ENCODE results near the gene PSRC1.
A peak's percentile ranks its signal among the peaks of the same experiment; 100 is the strongest.

The PSRC1 gene

DNA sequence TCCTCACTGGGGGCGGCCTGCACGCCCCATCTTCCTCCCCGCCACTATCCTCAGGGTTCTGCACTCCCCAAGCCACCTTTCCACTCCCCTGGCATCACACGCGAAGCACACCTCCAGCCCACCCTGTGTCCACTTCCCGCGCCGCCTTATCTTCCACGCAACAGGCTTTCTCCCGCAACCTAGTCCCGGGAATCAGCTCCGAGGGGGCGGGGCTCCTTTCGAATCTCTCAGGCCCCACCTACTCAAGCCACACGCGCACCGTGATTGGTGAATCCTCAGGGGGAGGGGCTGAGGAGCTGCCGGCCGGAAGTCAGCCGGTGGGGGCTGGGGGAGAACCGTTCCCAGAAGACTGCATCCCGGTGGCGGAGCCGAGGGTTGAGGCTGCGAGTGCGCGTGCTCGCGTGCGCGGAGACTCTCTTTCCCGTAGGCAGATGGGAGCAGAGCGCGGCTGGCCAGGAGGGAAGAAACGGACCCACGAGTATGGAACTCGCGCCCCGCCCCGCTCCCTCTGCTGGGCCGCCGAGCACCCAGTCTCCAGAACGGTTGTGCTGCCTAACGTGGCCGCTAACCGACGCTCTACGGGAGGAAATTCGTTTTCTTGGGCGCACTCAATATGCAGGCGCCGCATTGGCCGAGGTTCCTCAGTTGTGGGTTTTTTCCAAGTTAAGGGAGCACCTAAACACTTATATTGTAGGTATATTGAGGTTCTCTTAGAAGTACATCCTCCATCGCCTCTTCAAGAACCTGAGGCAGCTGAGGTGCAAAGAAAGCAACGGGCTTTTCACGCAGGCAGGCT is at the start of gene PSRC1:
PSRC1 (minus strand) TSS at position 194 of the 796 bp plus-strand sequence.
- Histone ChIP-seq H3K9ac (ENCODE audit: low read depth, low read length) (peak within 1 kb of the TSS; percentile 87), H3K4me3 (ENCODE audit: low read length) (peak within 1 kb of the TSS; percentile 87), H3K27me3 (ENCODE audit: insufficient read depth, low read length) (no peaks in the 10 kb centered on the region), H3K4me1 (ENCODE audit: insufficient read depth, low read length) (peaks cover 15% of the 10 kb centered on the region), H3K36me3 (ENCODE audit: insufficient read depth, low read depth, low read length) (peaks cover 30% of the 10 kb centered on the region), H3K27ac (ENCODE audit: low read length) (peak within 1 kb of the TSS; percentile 49), H3K9me3 (ENCODE audit: insufficient read depth, low read depth, low read length) (no peaks in the 10 kb centered on the region)

DNA sequence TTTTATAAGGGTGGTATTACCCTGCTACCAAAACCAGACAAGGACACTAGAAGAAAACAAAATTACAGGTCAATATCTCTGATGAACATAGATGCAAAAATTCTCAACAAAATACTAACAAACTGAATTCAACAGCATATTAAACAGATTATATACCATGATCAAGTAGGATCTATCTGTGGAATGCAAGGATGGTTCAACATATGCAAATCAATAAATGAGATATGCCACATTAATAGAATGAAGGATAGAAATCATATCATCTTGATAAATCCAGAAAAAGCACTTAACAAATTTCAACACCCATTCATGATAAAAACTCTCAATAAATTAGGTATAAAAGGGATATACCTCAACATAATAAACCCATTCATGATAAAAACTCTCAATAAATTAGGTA is 48.2 kb upstream of the PSRC1 start:
- no peak overlapping the region for H3K9ac ChIP-seq (ENCODE audit: low read depth, low read length)
- no peak overlapping the region for H3K27ac ChIP-seq (ENCODE audit: low read length)
- no peak overlapping the region for H3K4me3 ChIP-seq (ENCODE audit: low read length)
- H3K4me1 ChIP-seq (ENCODE audit: insufficient read depth, low read length): no peaks in the 10 kb centered on the region
- peaks cover 75% of the 10 kb centered on the region for H3K36me3 ChIP-seq (ENCODE audit: insufficient read depth, low read depth, low read length)
- peaks cover 10% of the 10 kb centered on the region; the same call in 1 of the 2 replicates for H3K9me3 ChIP-seq (ENCODE audit: insufficient read depth, low read depth, low read length)
- no peaks in the 10 kb centered on the region for H3K27me3 ChIP-seq (ENCODE audit: insufficient read depth, low read length)

DNA sequence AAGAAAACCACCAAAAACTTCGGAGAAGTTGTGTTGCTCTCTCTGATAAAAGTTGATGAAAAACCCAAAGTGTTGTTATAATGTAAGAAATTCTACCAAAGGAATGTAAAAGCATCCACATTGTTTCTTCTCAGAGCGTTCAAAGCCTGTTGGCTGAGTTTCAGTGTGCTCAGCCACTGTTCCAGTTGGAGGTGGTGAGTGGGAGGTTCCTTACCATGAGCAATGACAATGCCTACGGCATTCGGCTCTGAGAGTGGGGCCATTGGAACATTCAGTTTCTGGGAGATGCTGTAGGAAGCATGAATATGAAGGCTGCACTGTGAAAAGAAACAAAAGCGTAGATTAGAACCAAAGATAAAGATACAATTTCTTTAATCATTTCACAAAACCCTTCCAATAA is 44.3 kb upstream of the PSRC1 start:
- Histone ChIP-seq H3K9ac (ENCODE audit: low read depth, low read length) (no peak overlapping the region), H3K27ac (ENCODE audit: low read length) (no peak overlapping the region), H3K4me1 (ENCODE audit: insufficient read depth, low read length) (no peaks in the 10 kb centered on the region), H3K36me3 (ENCODE audit: insufficient read depth, low read depth, low read length) (peaks cover 63% of the 10 kb centered on the region), H3K4me3 (ENCODE audit: low read length) (no peak overlapping the region), H3K27me3 (ENCODE audit: insufficient read depth, low read length) (no peaks in the 10 kb centered on the region), H3K9me3 (ENCODE audit: insufficient read depth, low read depth, low read length) (peaks cover 3% of the 10 kb centered on the region; the same call in 1 of the 2 replicates)

DNA sequence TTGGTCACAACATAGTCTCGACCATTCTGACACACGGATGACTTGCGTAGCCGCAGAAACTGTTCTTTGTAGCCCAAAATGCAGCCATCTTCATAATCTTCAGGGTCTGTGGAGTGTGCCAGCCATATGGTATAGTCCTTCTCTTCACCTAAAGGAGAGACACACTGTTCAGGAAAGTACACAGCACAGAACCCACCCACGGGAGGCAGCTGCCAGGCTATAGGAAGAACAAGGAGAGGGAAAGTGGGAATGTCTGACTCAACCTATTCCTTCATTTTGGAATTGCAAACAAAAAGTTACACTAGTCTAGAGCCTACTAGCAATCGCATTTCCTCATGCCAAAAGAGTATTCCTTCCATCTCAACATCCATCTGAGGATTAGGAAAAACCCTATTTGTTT is 40.0 kb upstream of the PSRC1 start:
- H3K36me3 ChIP-seq (ENCODE audit: insufficient read depth, low read depth, low read length): peaks cover 79% of the 10 kb centered on the region
- H3K27ac ChIP-seq (ENCODE audit: low read length): no peak overlapping the region
- no peak overlapping the region for H3K9ac ChIP-seq (ENCODE audit: low read depth, low read length)
- no peaks in the 10 kb centered on the region for H3K27me3 ChIP-seq (ENCODE audit: insufficient read depth, low read length)
- H3K9me3 ChIP-seq (ENCODE audit: insufficient read depth, low read depth, low read length): no peaks in the 10 kb centered on the region
- H3K4me1 ChIP-seq (ENCODE audit: insufficient read depth, low read length): no peaks in the 10 kb centered on the region
- H3K4me3 ChIP-seq (ENCODE audit: low read length): no peak overlapping the region

DNA sequence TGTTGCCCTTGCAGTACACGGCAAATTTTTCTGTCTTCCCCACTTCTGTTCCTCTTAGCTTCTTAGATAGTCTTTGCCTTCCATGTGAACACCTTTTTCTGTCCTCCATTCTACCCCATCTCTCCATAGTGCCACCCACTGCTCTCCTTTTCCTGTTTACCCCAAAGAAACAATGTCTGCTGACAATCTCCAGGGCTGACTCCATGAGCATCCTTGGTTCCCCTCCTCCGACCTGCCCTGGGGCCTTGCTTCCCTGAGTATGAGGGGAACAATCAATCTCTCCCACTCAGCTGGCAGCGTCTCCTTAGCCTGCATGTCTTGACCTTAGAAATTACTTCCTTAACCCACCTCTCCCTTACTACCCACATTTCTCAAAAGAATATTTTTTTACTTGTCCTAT is 36.2 kb upstream of the PSRC1 start:
- no peaks in the 10 kb centered on the region for H3K4me1 ChIP-seq (ENCODE audit: insufficient read depth, low read length)
- H3K27ac ChIP-seq (ENCODE audit: low read length): no peak overlapping the region
- no peak overlapping the region; the same call in 1 of the 2 replicates for H3K9ac ChIP-seq (ENCODE audit: low read depth, low read length)
- H3K4me3 ChIP-seq (ENCODE audit: low read length): no peak overlapping the region
- no peaks in the 10 kb centered on the region for H3K9me3 ChIP-seq (ENCODE audit: insufficient read depth, low read depth, low read length)
- no peaks in the 10 kb centered on the region for H3K27me3 ChIP-seq (ENCODE audit: insufficient read depth, low read length)
- peaks cover 86% of the 10 kb centered on the region for H3K36me3 ChIP-seq (ENCODE audit: insufficient read depth, low read depth, low read length)

DNA sequence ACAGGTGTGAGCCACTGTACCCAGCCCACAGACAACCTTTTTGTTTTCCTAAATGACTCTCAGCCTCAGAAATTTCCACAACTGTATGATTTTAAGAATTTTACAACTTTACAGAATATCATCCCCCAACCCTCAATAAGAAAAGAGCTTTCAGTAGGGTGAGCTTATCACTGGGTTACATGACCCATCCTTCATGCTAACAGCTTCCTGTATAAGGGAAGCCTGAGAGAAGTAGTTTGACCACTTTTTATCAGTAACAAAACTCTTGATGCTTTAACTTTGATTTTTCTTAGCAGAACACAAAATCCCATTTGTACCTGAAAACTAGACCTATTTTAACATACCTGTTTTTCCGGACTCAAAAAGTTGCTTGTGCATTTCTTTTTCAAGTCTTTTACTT is 33.6 kb upstream of the PSRC1 start:
- H3K36me3 ChIP-seq (ENCODE audit: insufficient read depth, low read depth, low read length): peaks cover 78% of the 10 kb centered on the region

DNA sequence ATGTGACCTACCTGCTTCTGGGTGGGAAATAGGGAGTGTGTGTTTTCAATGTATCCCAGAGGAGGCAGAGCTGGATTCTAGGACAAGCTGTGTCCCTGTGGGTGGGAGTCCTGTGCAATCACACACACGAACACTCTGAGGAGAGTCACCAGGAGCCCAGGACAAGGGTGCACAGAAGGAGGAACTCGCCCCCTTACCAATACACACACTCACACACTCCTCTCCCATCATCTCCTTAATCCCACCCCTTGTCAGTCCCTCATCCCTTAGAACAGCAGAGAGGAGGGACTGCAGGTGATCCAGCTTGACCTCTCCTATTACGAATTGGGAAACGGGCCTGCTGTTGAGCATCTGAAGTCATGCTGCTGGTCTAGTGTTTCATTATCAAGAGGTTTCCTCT is 32.3 kb upstream of the PSRC1 start:
- Histone ChIP-seq H3K9me3 (ENCODE audit: insufficient read depth, low read depth, low read length) (no peaks in the 10 kb centered on the region), H3K27me3 (ENCODE audit: insufficient read depth, low read length) (no peaks in the 10 kb centered on the region), H3K9ac (ENCODE audit: low read depth, low read length) (no peak overlapping the region), H3K4me1 (ENCODE audit: insufficient read depth, low read length) (no peaks in the 10 kb centered on the region), H3K36me3 (ENCODE audit: insufficient read depth, low read depth, low read length) (peaks cover 70% of the 10 kb centered on the region), H3K4me3 (ENCODE audit: low read length) (no peak overlapping the region), H3K27ac (ENCODE audit: low read length) (no peak overlapping the region)

More for the DNA sequence above, 33.6 kb upstream of the PSRC1 start:
- H3K9ac ChIP-seq (ENCODE audit: low read depth, low read length): no peak overlapping the region
- H3K27me3 ChIP-seq (ENCODE audit: insufficient read depth, low read length): no peaks in the 10 kb centered on the region
- no peak overlapping the region for H3K27ac ChIP-seq (ENCODE audit: low read length)
- H3K4me3 ChIP-seq (ENCODE audit: low read length): no peak overlapping the region
- H3K4me1 ChIP-seq (ENCODE audit: insufficient read depth, low read length): no peaks in the 10 kb centered on the region
- no peaks in the 10 kb centered on the region for H3K9me3 ChIP-seq (ENCODE audit: insufficient read depth, low read depth, low read length)

DNA sequence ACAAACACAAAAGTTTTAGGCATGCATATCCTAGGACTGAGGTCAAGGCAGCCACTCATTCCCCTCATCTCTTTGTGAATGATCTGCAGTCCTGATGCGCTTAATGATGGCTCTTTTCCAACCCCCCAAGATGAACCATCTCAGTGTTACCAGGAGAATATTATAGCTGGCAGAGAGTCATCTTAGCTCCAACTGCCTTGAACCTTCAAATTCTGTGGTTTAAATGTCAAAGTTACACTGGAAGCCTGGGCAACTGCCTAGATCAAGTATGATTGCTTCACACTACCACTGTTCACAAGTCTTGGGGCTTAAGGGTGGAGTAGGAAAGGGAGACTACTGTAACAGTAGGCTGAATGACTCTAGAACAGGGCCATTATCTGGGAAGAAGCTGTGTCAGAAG is 31.9 kb upstream of the PSRC1 start:
- Histone ChIP-seq H3K4me1 (ENCODE audit: insufficient read depth, low read length) (no peaks in the 10 kb centered on the region), H3K9me3 (ENCODE audit: insufficient read depth, low read depth, low read length) (no peaks in the 10 kb centered on the region), H3K36me3 (ENCODE audit: insufficient read depth, low read depth, low read length) (peaks cover 65% of the 10 kb centered on the region), H3K27ac (ENCODE audit: low read length) (no peak overlapping the region), H3K4me3 (ENCODE audit: low read length) (no peak overlapping the region), H3K9ac (ENCODE audit: low read depth, low read length) (no peak overlapping the region), H3K27me3 (ENCODE audit: insufficient read depth, low read length) (no peaks in the 10 kb centered on the region)

DNA sequence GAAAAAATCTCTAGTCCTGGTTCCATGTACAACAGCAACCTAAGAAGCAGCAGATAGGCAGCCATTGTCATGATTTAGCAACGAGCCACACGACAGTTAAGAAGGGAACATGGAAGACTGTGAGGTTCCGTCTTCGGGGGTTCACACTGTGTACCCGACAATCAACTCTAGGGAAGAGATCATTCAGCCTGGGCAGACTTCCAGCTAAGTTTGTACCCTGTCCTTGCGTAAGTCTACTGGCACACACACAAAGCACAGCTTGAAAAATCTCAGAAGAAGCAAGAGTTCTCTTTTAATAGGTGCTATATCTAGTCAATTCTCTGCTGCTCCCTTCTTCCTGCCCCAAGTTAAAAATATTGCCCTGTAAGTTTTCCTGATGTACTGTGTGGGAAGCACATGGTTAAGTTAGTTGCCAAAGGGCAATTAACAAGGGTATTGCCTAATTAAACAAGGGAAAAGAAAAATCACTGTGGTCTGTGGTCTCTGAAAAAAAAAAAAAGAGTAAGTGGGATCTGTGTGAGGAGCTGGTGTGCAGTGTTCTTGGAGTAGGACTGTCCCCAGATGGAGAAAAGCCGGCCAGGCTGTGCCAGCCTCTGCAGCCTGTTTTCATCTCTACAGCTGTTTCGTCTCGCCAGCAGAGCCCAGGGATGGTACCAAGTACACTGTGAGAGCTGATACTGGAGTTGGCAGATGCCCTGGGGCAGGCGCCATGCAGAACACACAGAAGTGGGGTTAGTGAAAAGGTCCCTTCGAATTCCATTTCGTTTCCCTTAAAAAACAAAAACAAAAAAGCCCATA is 30.2 kb upstream of the PSRC1 start:
- H3K4me3 ChIP-seq (ENCODE audit: low read length): no peak overlapping the region
- no peak overlapping the region for H3K9ac ChIP-seq (ENCODE audit: low read depth, low read length)
- peaks cover 51% of the 10 kb centered on the region for H3K36me3 ChIP-seq (ENCODE audit: insufficient read depth, low read depth, low read length)
- no peaks in the 10 kb centered on the region for H3K4me1 ChIP-seq (ENCODE audit: insufficient read depth, low read length)
- H3K27ac ChIP-seq (ENCODE audit: low read length): no peak overlapping the region
- no peaks in the 10 kb centered on the region for H3K27me3 ChIP-seq (ENCODE audit: insufficient read depth, low read length)
- H3K9me3 ChIP-seq (ENCODE audit: insufficient read depth, low read depth, low read length): no peaks in the 10 kb centered on the region

DNA sequence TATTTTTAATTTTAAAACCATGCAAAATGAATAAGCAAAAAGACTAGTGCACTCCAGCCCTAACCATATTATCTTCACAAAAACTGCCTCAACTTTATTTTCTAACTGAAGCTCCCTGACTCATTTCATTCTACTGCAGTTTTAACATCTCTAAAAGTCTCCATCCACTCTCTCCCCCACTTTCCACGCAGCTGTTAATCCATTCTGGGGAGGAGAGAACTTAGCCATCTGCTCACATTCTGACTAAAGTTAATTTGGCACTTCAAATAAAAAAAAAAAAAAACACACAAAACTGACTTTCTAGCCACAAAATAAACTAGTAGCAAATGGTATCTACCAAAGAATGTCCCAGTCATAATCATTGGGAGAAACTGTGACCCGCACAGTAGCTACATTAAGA is 29.3 kb upstream of the PSRC1 start:
- Histone ChIP-seq H3K36me3 (ENCODE audit: insufficient read depth, low read depth, low read length) (peaks cover 43% of the 10 kb centered on the region), H3K9ac (ENCODE audit: low read depth, low read length) (no peak overlapping the region)

DNA sequence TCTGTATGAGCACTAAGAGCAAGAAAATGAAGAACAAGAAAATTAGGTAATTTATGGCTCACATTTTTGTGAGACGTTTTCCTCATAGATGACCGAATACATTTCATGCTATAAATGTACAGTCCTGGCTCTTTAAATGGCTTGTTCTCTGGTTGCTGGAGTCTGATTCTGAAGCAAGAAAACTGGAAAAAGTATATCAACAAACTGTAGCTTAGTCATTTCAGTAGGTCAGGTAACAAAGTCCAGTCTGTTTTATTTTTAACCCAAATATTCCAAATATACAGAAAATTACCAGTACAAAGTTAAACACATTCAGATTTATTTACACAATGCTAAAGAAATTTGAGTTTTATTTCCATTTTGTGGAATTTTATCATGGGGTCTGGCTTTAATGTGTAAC is 26.4 kb upstream of the PSRC1 start:
- Histone ChIP-seq H3K36me3 (ENCODE audit: insufficient read depth, low read depth, low read length) (peaks cover 23% of the 10 kb centered on the region), H3K4me1 (ENCODE audit: insufficient read depth, low read length) (no peaks in the 10 kb centered on the region; the same call in 1 of the 2 replicates), H3K9me3 (ENCODE audit: insufficient read depth, low read depth, low read length) (no peaks in the 10 kb centered on the region), H3K9ac (ENCODE audit: low read depth, low read length) (no peak overlapping the region), H3K27me3 (ENCODE audit: insufficient read depth, low read length) (no peaks in the 10 kb centered on the region), H3K4me3 (ENCODE audit: low read length) (no peak overlapping the region), H3K27ac (ENCODE audit: low read length) (no peak overlapping the region)

More for the DNA sequence above, 29.3 kb upstream of the PSRC1 start:
- Histone ChIP-seq H3K27ac (ENCODE audit: low read length) (no peak overlapping the region), H3K27me3 (ENCODE audit: insufficient read depth, low read length) (no peaks in the 10 kb centered on the region), H3K4me1 (ENCODE audit: insufficient read depth, low read length) (no peaks in the 10 kb centered on the region; the same call in 1 of the 2 replicates), H3K4me3 (ENCODE audit: low read length) (no peak overlapping the region), H3K9me3 (ENCODE audit: insufficient read depth, low read depth, low read length) (no peaks in the 10 kb centered on the region)

Data from iPS-20b (cell line).